GM23248 (cell line): ENCODE results near the gene ARNT2. TPM values are rescaled to one million over a fixed set of nuclear protein-coding genes. Genes with fewer than 3 reads are reported as not detected.

Experiments used
- DNase-seq: peaks from one replicate; pipeline ENCODE4 v3.0.0-alpha.2; 2015
- H2AFZ ChIP-seq: fragments of 200-600 bp; sonication (generic); 2 replicates; pipeline ENCODE4 v1.6.1; 2016; ENCODE audit warnings: antibody characterized with exemption
- H3F3A ChIP-seq: fragments of 200-600 bp; sonication (generic); 2 replicates; pipeline ENCODE4 v1.6.1; 2016; ENCODE audit warnings: mild to moderate bottlenecking, antibody characterized with exemption, mixed run types; ENCODE audit not compliant: insufficient read depth
- H3K27ac ChIP-seq: fragments of 200-600 bp; sonication (generic); 2 replicates; pipeline ENCODE4 v1.5.1; 2016; ENCODE audit warnings: mild to moderate bottlenecking
- H3K27me3 ChIP-seq: fragments of 200-600 bp; sonication (generic); replicated peaks from 2 replicates; pipeline ENCODE4 v1.6.1; 2016; ENCODE audit warnings: mild to moderate bottlenecking; ENCODE audit not compliant: insufficient read depth
- H3K36me3 ChIP-seq: fragments of 200-600 bp; sonication (generic); 2 replicates; pipeline ENCODE4 v1.6.1; 2016; ENCODE audit warnings: low read depth, mild to moderate bottlenecking
- H3K4me1 ChIP-seq: fragments of 200-600 bp; sonication (generic); 2 replicates; pipeline ENCODE4 v1.6.1; 2016; ENCODE audit warnings: mild to moderate bottlenecking; ENCODE audit not compliant: insufficient read depth
- H3K4me2 ChIP-seq: fragments of 200-600 bp; sonication (generic); one replicate; pipeline ENCODE4 v1.6.1; 2016; ENCODE audit warnings: mild to moderate bottlenecking; ENCODE audit not compliant: unreplicated experiment
- H3K4me3 ChIP-seq: fragments of 200-600 bp; sonication (generic); 2 replicates; pipeline ENCODE4 v1.5.1; 2016; ENCODE audit warnings: mild to moderate bottlenecking
- H3K79me2 ChIP-seq: fragments of 200-600 bp; sonication (generic); 2 replicates; pipeline ENCODE4 v1.6.1; 2016; ENCODE audit warnings: mild to moderate bottlenecking; ENCODE audit not compliant: insufficient read depth
- H3K9ac ChIP-seq: fragments of 200-600 bp; sonication (generic); 2 replicates; pipeline ENCODE4 v1.6.1; 2016; ENCODE audit warnings: mild to moderate bottlenecking
- H3K9me2 ChIP-seq: fragments of 200-600 bp; sonication (generic); 2 replicates; pipeline ENCODE4 v1.6.1; 2016; ENCODE audit warnings: mixed run types, mild to moderate bottlenecking, moderate library complexity; ENCODE audit not compliant: insufficient read depth
- H3K9me3 ChIP-seq: fragments of 200-600 bp; sonication (generic); one replicate; pipeline ENCODE4 v1.6.1; 2017; ENCODE audit warnings: low read depth
- H4K20me1 ChIP-seq: fragments of 200-600 bp; sonication (generic); 2 replicates; pipeline ENCODE4 v1.6.0; 2016; ENCODE audit not compliant: insufficient read depth
- EZH2 ChIP-seq: fragments of 200-600 bp; sonication (generic); IDR thresholded peaks from 2 replicates; pipeline ENCODE4 v1.6.1; 2018; ENCODE audit warnings: antibody characterized with exemption, mild to moderate bottlenecking; ENCODE audit not compliant: insufficient read depth, poor library complexity, severe bottlenecking
- EZH2phosphoT487 ChIP-seq: fragments of 200-600 bp; sonication (generic); IDR thresholded peaks from 2 replicates; pipeline ENCODE4 v1.6.1; 2018; ENCODE audit warnings: antibody characterized with exemption, moderate library complexity, mild to moderate bottlenecking, low read depth; ENCODE audit not compliant: insufficient read depth
- WGBS, 2 experiments: methylation state at CpG; one replicate each; pipeline ENCODE4 v1.1.6; 2015 to 2017; ENCODE audit warnings: low lambda C conversion rate in 2 of 2, low coverage in 1 of 2; ENCODE audit errors: missing lambda C conversion rate in 2 of 2; 5-methylcytosine and 5-hydroxymethylcytosine counted together
- in situ Hi-C: fragments of 300-500 bp; cut with MboI; formaldehyde crosslinking; loops from 2 replicates; pipeline ENCODE4 v1.15.0; 2020
- polyA plus RNA-seq: library from polyadenylated mRNA; unstranded; fragments of >200 nt; fragmentation: Nextera tagmentation; extraction: Ambion mirVana; gene quantifications from 2 replicates; pipeline ENCODE4 v1.2.1, GENCODE V29; 2016
- total RNA-seq: library from RNA; depleted of rRNA; stranded (reverse); fragments of >200 nt; shearing (Covaris generic); gene quantifications from 2 replicates; pipeline ENCODE4 v1.2.3, GENCODE V29; 2014

Gene ARNT2
- total and polyA plus RNA-seq, 2 experiments from 2014 or later, result 9.3 to 23.5 TPM

DNA sequence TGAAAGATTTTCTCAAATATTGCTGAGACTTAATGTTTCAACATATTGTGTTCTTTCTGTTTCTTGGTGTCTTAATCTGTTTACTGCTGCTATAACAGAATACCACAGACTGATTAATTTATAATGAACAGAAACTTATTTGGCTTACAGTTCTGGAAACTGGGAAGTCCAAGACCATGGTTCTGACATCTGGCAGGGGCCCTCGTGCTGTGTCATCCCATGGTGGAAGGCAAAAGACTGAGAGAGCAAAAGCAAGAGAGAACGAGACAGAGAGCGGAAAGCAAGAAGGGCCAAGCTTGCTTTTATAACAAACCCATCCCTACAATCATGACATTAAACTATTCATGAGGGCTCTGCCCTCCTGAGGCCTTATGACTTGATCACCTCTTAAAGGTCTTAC, 88.7 kb downstream of the ARNT2 start:
- H3K27ac ChIP-seq, result no peak overlapping the region
- no peak for DNase-seq
- 68 to 74% methylated on average over 3 of the region's 3 CpGs for WGBS, 2 experiments

GRCh38 chr15:80494351-80494751, 90.2 kb downstream of the ARNT2 start:
- in situ Hi-C loops, result no loop called here
- peaks cover 56% of the 10 kb centered on the region for H3K4me1 ChIP-seq
- no peaks in the 10 kb centered on the region for H4K20me1 ChIP-seq
- H3K4me3 ChIP-seq, result no peak overlapping the region
- H3K9me3 ChIP-seq, result no peaks in the 10 kb centered on the region
- WGBS, 2 experiments, result 25 to 26% methylated on average over 5 of the region's 5 CpGs
- peaks cover 37% of the 10 kb centered on the region for H3F3A ChIP-seq
- no peaks in the 10 kb centered on the region for H3K27me3 ChIP-seq
- H3K4me2 ChIP-seq, result peak overlapping the region; percentile 7
- H3K79me2 ChIP-seq, result no peaks in the 10 kb centered on the region
- H3K27ac ChIP-seq, result peak overlapping the region; percentile 56
- 0 out of 2 replicates have a peak overlapping the region, but pooled peaks have one; percentile 2 for H2AFZ ChIP-seq
- no peaks in the 10 kb centered on the region for H3K36me3 ChIP-seq
- TF ChIP-seq EZH2phosphoT487, result peak; percentile 77; the same call in 1 of the 2 replicates
- no peak for TF ChIP-seq EZH2
- H3K9ac ChIP-seq, result no peak overlapping the region
- peak; percentile 68 for DNase-seq
- H3K9me2 ChIP-seq, result no peaks in the 10 kb centered on the region

More for the DNA sequence above, 88.7 kb downstream of the ARNT2 start:
- no peak overlapping the region for H3K4me3 ChIP-seq
- no peaks in the 10 kb centered on the region for H3K9me3 ChIP-seq
- H3K27me3 ChIP-seq, result no peaks in the 10 kb centered on the region
- H3K4me1 ChIP-seq, result peaks cover 70% of the 10 kb centered on the region
- no peak for TF ChIP-seq EZH2
- no peak for TF ChIP-seq EZH2phosphoT487
- H2AFZ ChIP-seq, result no peak overlapping the region
- H3F3A ChIP-seq, result peaks cover 51% of the 10 kb centered on the region
- H4K20me1 ChIP-seq, result no peaks in the 10 kb centered on the region
- H3K4me2 ChIP-seq, result no peak overlapping the region
- H3K9me2 ChIP-seq, result no peaks in the 10 kb centered on the region
- no peak overlapping the region for H3K9ac ChIP-seq
- H3K36me3 ChIP-seq, result no peaks in the 10 kb centered on the region
- no peaks in the 10 kb centered on the region for H3K79me2 ChIP-seq
- in situ Hi-C loops, result no loop called here

DNA sequence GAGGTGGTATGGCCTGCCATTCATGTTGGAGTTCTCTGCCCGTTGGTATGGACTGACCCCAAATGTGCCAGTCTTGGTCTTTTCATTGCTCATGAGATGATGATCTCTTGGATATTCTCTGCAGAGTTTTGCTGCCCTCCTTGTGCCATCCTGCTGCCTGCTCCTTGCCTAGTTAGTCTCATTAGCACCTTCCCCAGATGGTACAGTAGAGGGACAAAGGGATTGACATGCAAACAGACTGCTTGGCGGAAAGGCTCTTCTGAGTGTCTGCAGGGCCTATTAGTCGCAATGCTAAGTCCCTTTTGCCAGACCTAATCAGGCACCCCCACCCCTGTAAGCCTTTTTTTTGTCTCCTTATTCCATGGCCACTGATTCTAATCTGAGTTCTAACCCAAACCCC, 90.6 kb downstream of the ARNT2 start:
- TF ChIP-seq EZH2phosphoT487 (no peak), EZH2 (no peak)
- Histone ChIP-seq H2AFZ (0 out of 2 replicates have a peak overlapping the region, but pooled peaks have one; percentile 2), H3K27me3 (no peaks in the 10 kb centered on the region), H3K9ac (no peak overlapping the region), H3K36me3 (no peaks in the 10 kb centered on the region), H3K4me3 (no peak overlapping the region), H4K20me1 (no peaks in the 10 kb centered on the region), H3K9me3 (no peaks in the 10 kb centered on the region), H3K4me2 (no peak overlapping the region), H3K27ac (peak overlapping the region; percentile 56), H3F3A (peaks cover 33% of the 10 kb centered on the region), H3K9me2 (no peaks in the 10 kb centered on the region), H3K4me1 (peaks cover 52% of the 10 kb centered on the region), H3K79me2 (no peaks in the 10 kb centered on the region)
- WGBS, 2 experiments, result 77 to 78% methylated on average over 3 of the region's 3 CpGs
- no peak for DNase-seq
- in situ Hi-C loops, result no loop called here

GRCh38 chr15:80495401-80495942, 91.3 kb downstream of the ARNT2 start:
- Histone ChIP-seq H3K4me3 (no peak overlapping the region), H3K27ac (peak overlapping the region; percentile 56; the same call in 1 of the 2 replicates), H3F3A (peaks cover 26% of the 10 kb centered on the region), H3K4me2 (no peak overlapping the region), H3K27me3 (no peaks in the 10 kb centered on the region), H4K20me1 (no peaks in the 10 kb centered on the region), H3K4me1 (peaks cover 44% of the 10 kb centered on the region), H3K36me3 (no peaks in the 10 kb centered on the region), H3K9me2 (no peaks in the 10 kb centered on the region), H3K79me2 (no peaks in the 10 kb centered on the region), H2AFZ (no peak overlapping the region), H3K9ac (no peak overlapping the region), H3K9me3 (no peaks in the 10 kb centered on the region)
- TF ChIP-seq EZH2 (no peak), EZH2phosphoT487 (no peak)
- WGBS, 2 experiments, result 55% methylated on average over 2 of the region's 2 CpGs
- DNase-seq, result peak; percentile 63
- in situ Hi-C loops, result no loop called here
